Hypothalamus (tissue), 51 donors: Measurements from ENCODE around the gene CALB2.

Experiments
- DNase-seq, 51 donors: peaks; one replicate each; lab custom pipeline; 2025; lab: John Stamatoyannopoulos, UW

Gene CALB2

GRCh38 chr16:71424626-71425025 lies 66.1 kb downstream of the CALB2 start:
- DNase-seq, result no peak

GRCh38 chr16:71425746-71426068 lies 67.2 kb downstream of the CALB2 start:
- DNase-seq, result no peak

GRCh38 chr16:71426069-71426879 lies 67.8 kb downstream of the CALB2 start:
- DNase-seq, result peak in 13 of 51 donors; percentile 3 to 45 (median 15)

DNA sequence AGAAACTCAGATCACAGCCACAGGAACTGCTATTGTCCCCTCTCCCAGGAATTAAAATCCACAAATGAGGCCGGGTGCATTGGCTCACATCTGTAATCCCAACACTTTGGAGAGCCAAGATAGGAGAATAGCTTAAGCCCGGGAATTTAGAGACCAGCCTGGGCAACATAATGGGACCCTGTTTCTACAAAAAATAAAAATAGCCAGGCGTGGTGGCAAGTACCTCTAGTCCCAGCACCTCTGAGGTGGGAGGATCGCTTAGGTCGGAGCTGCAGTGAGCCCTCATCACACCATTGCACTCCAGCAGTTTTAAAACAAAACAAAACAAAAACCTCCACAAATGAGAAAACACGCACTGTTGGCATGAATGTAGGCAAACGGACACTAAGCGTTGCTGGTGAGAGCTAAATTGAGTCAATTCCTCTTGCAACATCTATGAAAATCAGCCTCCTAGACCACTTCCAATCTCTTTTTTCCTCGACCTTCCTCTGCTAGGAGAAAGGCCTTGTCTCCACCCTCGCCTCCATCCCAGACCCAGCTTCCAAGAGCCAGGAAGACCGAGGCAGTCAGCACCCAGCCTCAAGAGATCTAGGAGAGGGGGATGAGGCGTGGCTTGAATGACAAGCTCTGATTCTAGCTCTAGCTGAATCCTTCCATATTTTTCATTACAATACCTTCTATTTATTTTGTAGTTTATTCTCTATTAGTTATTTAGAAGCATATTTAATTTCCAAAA lies 68.5 kb downstream of the CALB2 start:
- DNase-seq, result no peak

- DNase-seq, result no peak
Measured at GRCh38 chr16:71428385-71428784, 69.9 kb downstream of the CALB2 start.

DNA sequence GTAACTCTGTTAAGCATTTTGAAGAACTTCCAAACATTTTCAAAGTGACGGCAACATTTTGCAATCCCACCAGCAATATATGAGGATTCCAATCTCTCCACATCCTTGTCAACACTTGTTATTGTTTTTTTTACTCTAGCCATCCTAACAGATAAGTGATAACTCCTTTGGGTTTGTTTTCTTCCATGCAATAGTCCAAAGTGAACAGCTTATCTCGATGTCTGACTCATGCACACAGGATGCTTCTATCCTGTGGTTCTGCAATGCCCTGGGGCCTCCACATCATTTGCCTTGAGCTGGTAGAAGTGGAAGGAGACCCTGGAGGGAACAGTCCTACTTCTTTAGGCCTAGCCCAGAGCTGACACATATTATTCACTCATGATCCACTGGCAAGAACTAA lies 70.4 kb downstream of the CALB2 start:
- DNase-seq, result no peak

DNA sequence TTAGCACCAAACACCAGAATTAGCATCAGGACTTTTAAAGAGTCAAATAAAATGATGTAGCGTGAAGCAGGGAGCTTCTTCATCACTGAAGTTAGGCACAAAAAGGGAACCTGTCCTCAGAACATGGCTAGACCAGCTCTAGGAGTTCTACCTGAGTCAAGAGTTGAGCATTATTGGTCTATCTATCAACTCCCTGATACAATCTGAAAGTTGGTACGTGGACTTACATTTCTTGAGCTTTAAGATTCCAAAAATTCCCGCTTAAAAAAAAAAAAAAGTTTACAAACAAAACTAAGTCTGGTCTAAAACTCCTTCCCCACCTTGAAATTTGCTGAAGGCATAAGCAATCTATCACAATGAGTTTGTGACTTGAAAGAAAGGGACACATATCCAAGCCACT lies 71.1 kb downstream of the CALB2 start:
- no peak for DNase-seq

DNA sequence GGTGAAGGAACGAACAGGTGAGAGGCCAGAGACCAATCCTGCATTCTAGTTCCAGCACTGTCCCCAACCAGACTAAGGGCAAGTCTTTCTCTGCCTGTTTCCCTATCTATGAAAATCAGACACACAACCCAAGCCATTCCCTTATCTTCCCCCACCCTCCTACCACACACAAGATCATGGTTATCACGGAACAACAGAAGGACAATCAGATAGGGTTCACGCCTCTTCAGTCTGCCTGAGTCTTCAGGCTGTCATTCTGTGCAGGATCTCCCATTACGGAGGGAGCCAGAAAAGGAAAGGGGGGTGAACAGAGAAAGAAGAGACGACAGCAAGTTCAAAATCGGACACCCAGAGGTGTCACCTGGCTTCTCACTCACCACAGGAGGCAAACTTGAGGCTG lies 72.2 kb downstream of the CALB2 start:
- DNase-seq, result no peak

- DNase-seq, result no peak
Measured at GRCh38 chr16:71431176-71431575, 72.7 kb downstream of the CALB2 start.

DNA sequence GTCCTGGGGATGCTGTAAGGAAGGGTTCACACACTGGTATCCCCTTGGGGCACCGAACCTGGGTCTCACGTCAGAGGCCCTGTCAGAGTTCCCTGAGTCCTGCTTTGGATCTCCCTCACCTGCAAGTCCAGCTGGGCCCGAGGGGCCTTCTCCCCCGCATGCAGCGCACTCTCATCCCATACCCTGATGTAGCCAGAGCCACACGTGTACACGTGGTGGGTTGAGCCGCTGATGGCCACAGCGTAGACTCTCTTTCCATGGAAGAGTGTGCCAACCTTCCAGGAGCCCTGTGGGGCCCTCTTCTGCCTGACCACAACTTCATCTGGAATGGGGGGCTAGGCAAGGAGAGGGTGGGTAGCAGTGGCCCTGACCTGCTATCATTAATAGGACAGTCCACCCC lies 73.5 kb downstream of the CALB2 start:
- no peak for DNase-seq

- DNase-seq, result no peak
Measured at GRCh38 chr16:71432906-71433305, 74.4 kb downstream of the CALB2 start.

DNA sequence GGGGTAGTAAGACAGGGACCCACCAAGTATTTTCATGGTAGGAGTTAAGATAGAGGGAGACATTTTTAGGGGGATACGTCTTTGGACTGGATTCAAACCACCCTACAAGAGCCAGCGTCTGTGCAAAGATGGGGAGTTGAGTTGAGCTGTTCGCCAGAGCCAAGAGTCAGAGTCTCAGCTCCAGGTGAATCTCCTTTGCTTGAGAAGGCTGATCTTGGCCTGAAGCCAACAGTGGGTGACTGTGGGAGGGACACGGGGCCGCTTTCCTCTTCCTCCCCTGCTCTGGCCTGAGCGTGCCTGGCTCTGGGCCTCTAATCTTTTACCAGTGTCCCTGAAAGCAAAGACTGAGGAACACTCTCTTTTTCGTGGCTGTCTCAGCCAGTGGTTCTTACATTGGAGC lies 78.0 kb downstream of the CALB2 start:
- no peak for DNase-seq

DNA sequence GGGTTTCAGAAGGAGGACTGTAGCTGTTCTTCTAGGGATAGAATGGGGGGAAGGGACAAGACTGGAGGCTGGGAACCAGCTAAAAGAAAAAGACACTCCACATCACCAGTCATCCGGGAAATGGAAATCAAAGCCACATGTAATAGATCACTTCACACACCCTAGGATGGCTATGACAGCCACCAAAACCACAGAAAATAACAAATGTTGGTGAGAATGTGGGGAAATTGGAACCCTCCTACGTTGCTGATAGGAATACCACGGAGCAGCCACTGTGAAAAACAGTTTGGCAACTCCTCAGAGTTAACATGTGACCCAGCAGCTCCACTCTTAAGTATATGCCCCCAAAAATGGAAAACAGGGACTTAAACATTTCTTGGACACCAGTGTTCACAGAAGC lies 81.0 kb downstream of the CALB2 start:
- DNase-seq, result no peak
